NCI-H2196 (cell line): ENCODE data around the gene TMEM30A.

Source experiments
- DNase-seq: peaks from one replicate; lab custom pipeline; 2025; ENCODE audit not compliant: unreplicated experiment; lab: John Stamatoyannopoulos, UW

Gene TMEM30A

DNA sequence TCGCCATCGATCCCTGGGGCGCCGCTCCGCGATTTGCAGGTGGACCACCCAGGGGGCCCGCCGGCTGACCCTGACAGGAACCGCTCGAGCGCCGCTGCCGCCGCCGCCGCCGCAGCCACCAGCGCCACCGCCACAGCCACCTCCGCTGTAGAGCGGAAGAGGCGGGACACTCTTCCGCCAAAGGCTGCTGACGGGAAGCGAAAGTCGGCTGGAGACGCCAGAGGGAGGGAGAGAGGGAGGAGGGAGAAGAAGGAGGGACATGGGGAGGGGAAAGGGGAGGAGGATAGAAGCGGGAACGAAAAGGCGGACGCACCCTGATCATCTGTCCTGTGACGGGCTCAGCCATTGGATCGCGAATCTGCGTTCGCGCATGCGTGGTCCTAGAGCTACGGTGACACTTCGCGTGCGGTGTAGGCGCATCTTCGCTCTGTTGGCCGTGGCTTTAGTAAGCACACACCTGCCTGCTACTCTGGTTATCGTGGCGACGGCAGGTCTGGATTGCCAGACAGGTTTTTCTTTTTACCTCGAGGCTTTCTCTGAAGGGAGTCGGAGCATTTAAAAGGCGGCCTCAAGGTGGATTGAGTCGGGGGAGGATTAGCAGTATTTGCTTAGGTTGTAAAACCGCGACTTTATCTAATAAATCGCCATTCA is at the start of gene TMEM30A:
Gene TMEM30A (minus strand): TSS at position 161 of the 651 bp plus-strand sequence. CDS start 154 bp downstream, at position 7.
- peak; percentile 97 for DNase-seq

- DNase-seq, result no peak
These were observed 49.1 kb upstream of the TMEM30A start for GRCh38 chr6:75333676-75334200.

- DNase-seq, result no peak
These were observed 46.6 kb upstream of the TMEM30A start for GRCh38 chr6:75331151-75331550.

DNA sequence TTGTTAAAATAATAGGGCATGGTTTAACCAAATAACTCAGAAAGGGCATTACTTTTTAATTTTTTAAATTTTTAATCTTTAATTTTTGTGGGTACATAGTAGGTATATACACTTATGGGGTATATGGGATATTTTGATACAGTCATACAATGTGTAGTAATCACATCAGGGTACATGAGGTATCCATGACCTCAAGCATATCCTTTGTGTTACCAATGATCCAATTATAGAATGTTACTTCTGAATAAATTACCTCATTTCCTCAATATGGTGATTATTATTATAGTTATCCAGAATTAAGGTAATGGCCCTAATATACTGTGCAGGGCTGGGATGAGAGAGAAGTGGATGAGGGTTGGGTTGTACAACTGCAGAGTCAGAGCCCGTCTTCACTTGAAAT is 45.1 kb upstream of the TMEM30A start:
- no peak for DNase-seq

DNA sequence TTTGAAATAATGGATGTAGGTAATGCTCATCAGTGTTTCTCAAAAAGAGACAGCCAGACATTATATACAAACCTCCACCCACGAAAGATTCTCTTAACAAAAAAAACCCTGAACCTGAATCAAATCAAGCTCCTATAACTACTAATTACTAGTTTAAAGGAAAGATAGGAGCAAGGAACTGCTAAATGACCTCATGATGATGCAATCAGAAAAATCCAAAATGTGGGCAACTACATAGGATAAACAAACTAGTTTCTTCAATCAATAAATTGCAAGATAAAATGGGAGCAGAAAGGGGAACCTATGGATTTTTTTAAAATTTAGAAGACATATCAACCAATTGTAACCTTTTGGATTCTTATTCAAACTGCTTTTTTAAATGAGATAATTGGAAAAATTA is 43.2 kb upstream of the TMEM30A start:
- no peak for DNase-seq

DNA sequence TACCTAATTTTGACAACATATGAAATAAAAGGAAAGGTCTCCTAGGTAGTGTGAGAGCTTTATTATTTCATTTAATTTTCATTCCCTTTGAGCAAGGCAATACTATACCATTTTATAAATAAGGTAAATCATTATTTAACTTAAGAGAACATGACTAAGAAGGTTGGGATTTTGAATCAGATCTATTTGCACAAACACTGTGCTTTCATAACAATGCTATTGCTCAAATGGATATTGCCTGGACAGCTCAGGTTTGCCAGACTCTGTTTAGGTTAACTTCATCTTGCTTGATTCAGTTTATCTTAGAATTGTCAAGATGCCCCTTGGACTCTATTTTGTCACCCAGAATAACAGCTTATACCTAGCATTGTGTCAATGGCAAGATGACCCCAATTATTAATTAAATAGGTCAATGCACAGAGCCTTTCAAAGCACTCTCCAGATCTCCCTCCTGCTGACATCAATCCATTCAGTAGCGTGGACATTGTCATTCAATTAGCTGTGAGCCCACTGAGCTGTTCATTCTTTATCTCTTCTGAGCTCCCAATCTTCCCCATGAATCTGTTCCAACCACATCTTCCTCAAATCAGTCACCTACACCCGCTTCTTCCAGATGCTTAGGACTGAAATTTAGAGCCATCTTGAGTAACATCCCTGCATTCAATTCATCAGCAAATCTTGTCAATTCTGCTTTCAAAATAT is 42.1 kb upstream of the TMEM30A start:
- no peak for DNase-seq

DNA sequence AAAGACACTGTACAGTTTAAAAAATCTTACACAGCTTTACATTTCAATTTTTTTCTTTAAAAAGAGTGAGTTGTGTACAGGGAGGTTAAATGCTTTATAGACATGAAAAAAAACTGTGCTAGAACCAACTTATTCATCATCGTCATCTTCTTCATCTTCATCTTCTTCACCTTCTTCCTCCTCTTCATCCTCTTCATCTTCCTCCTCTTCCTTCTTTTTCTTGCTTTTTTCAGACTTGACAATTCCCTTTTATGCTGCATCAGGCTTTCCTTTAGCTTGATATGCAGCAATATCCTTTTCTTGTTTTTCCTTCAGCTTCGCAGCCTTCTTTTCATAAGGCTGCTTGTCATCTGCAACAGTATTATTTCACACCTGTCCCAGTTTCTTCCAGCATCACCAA is 34.3 kb upstream of the TMEM30A start:
- no peak for DNase-seq

DNA sequence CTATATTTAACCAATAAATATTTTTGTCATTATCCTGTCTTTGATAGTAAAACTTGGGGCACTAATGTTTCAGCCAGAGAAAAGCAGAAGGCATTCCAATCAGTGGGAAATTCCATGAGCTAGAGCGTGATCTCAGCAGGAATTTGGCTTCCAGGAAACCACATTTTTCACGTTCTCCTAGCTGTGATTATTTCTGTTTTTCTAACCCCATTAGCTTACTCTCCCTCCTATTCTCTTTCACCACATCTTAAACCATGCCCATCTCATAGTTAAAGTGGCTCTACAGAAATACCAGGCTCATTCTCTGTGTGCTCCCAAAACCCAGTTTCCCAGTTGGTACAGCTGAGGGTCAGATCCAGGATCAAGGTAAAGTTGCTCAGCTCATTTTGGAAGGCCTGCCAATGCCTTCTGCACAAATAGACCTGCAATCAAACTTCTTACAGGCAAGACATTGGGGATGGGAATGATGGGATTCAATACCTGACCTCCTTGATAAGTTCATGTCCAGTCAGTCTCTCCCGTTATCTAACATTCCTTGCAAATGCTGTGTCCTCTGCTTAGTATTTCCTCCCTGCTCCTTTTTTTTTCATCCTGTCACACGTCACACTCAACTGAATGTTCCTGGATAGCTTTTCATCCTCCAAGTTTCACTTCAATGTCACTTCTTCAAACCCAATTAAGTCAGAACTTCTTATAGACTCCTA is 33.1 kb upstream of the TMEM30A start:
- DNase-seq, result no peak

DNA sequence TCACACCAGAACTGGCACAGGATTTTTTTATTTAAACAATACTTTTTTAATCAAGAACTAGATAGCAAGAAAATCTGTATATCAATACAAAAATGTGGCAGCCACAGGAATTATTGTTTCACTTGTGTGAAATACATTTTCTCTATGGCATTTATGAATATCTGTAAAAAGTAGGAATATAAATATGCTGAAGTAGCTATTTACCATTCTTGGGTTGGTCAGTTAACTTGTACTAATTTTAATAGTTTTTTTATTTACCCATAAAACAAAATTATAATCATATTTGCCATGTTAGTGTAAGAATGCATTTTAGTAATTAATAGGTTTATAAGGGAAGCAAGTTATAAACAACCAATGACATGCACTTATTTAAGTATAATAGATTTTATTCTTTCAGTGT is 31.4 kb upstream of the TMEM30A start:
- no peak for DNase-seq

GRCh38 chr6:75308250-75308988 is 23.8 kb upstream of the TMEM30A start:
- no peak for DNase-seq

DNA sequence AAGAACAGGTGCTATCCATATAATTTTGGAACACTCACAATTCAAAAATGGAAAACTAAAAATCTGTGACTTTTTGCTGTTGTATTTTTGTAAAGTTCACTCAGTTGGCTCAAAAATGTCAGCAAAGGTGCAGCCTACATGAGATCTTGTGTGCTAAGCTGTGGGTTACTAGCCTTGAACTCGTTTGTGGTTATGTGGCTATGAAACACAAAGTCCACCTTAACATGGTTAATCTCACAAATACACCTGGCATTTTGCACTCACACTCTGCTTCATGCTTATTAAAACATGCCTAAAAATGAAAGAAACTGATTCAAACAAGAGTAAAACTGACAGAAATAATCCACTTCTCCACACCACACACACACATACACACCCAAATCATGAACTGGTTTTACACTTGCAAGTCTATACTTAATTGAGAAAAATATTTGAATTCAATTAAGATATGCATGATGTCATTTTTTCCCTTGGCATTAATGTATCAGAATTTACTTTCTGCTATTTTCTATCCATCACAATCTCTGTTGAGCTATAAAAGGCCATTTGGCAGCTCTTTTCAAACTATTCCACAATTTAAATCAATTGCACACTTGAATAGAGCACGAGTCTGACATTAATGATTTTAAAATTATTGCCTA is 22.9 kb upstream of the TMEM30A start:
- DNase-seq, result no peak

DNA sequence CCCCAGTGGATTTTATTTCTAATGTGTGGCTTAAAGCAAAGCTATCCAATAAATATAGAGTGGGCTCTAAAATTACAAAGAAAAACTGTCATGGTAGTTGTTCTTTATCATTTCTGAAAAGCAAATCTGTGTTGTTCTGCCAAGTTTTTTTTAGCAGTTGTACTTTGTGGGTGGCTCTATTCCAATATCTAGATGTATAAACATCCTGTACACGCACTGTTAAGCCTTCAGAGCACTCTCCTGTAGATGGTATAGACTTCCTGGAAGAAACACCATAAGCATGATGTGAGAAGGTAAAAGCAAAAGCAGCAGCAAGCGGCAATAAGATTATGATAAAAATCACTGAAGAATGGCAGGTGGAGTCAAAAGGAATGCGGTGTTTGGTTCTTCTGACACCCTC is 21.5 kb upstream of the TMEM30A start:
- DNase-seq, result no peak

- DNase-seq, result no peak
These were observed 21.0 kb upstream of the TMEM30A start for GRCh38 chr6:75305573-75305972.

GRCh38 chr6:75302280-75302679 is 17.7 kb upstream of the TMEM30A start:
- no peak for DNase-seq

GRCh38 chr6:75301537-75301936 is 16.9 kb upstream of the TMEM30A start:
- DNase-seq, result no peak

- no peak for DNase-seq
These were observed 16.5 kb upstream of the TMEM30A start for GRCh38 chr6:75301088-75301487.

DNA sequence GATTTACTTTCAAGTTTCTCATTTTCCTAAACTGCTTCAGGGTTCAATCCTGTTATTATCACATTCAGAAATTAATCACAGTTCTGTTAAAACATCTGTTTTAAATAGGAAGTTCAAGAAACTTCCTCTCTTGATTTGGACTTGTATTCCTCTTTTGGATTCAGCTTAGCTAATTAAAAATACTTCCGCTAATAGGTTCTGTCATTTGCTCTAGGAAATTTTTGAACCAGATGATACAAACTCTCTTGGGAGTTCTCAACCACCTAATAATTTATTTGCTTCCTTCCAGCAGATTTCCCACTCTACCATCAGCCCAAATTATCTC is 15.9 kb upstream of the TMEM30A start:
- DNase-seq, result no peak

- DNase-seq, result no peak
These were observed 15.4 kb upstream of the TMEM30A start for GRCh38 chr6:75299801-75300530.

DNA sequence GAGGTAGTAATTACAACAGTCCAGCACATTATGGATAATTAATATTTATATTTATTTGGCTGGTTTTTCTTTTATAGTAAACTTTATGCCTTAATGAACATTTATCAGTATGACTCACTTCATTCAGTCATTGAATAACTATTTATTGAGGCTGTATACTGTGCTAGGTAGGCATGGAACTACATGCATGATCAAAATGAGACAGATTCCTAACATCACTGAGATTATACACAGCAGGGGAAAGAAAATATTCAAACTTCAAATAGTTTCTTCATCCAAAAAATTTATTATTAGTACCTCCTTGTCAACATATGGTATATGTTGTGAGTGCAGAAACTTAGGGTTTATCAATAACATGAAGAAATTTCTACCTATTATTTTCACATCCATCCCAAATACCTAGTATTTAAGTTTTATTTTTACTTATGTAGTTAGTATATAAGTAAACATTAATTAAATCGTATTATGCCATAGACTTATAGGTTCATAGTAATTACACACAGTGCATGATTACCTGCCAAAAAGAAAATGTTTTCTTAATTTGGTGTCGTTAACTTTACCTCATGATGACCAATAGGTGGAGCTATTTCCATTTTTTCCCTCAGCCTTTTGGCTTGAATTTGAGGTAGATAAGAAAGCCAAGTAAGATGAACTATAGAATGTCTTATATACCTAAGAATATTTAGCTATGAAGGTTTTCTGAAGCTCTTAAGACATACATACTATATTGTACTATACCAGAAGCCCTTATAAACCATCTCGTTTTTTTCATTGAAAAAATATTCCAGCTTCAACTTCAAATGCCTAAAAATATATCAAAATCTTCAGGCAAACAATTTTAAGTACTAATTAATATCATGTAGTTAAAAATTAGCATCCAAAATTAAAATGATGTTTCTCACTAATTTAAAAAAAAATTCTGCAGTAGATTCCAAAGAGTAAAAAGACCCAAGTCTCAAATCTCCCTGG is 12.5 kb upstream of the TMEM30A start:
- DNase-seq, result peak; percentile 68
